Small intestine (tissue), 7 donors: ENCODE results near the gene CKS2. TPM values are rescaled to one million over a fixed set of nuclear protein-coding genes. Genes with fewer than 3 reads are reported as not detected.

Source experiments
- DNase-seq, 2 donors: peaks; one replicate each; pipeline versions ENCODE4 v3.0.0 to v3.0.0-alpha.2; 2013
- FAIRE-seq: peaks from 2 replicates; lab custom pipeline; 2012; peaks lifted over from hg19 to GRCh38; lab: Jason Lieb, UNC
- H3K27ac ChIP-seq, 3 donors: one replicate each; pipeline ENCODE4 v1.5.1; 2013; ENCODE audit warnings: low read length in 2 of 3, mild to moderate bottlenecking in 2 of 3, control low read depth in 1 of 3, inconsistent platforms in 1 of 3, low read depth in 1 of 3, moderate library complexity in 1 of 3
- H3K27me3 ChIP-seq, 3 donors: one replicate each; pipeline ENCODE4 v1.6.1; 2013; ENCODE audit warnings: low read length in 3 of 3, inconsistent platforms in 1 of 3; ENCODE audit not compliant: control insufficient read depth in 3 of 3, insufficient read depth in 3 of 3
- H3K36me3 ChIP-seq, 3 donors: one replicate each; pipeline ENCODE4 v1.6.1; 2013; ENCODE audit warnings: low read length in 3 of 3, inconsistent platforms in 1 of 3, low read depth in 1 of 3, mild to moderate bottlenecking in 1 of 3, moderate library complexity in 1 of 3; ENCODE audit not compliant: control insufficient read depth in 3 of 3, insufficient read depth in 2 of 3
- H3K4me1 ChIP-seq, 3 donors: one replicate each; pipeline ENCODE4 v1.6.1; 2013; ENCODE audit warnings: low read length in 2 of 3, inconsistent platforms in 1 of 3, low read depth in 1 of 3, mild to moderate bottlenecking in 1 of 3, moderate library complexity in 1 of 3; ENCODE audit not compliant: control insufficient read depth in 3 of 3, insufficient read depth in 2 of 3
- H3K4me3 ChIP-seq, 3 donors: one replicate each; pipeline ENCODE4 v1.5.1; 2013; ENCODE audit warnings: low read length in 3 of 3, control low read depth in 1 of 3, inconsistent platforms in 1 of 3, low read depth in 1 of 3, mild to moderate bottlenecking in 1 of 3, moderate library complexity in 1 of 3
- H3K9me3 ChIP-seq, 2 donors: one replicate each; pipeline ENCODE4 v1.6.1; 2013; ENCODE audit warnings: low read depth in 1 of 2, low read length in 1 of 2; ENCODE audit not compliant: control insufficient read depth in 2 of 2, insufficient read depth in 1 of 2
- WGBS, 3 donors: extraction: QIAGEN DNeasy Blood & Tissue Kit; methylation state at CpG; one replicate each; pipeline ENCODE4 v1.1.7; 2013; 5-methylcytosine and 5-hydroxymethylcytosine counted together
- polyA plus RNA-seq, 4 donors: library from polyadenylated mRNA; stranded (reverse) in 3 of 4; unstranded in 1 of 4; fragments of 200-250 nt in 3 of 4; fragments of 120-200 nt in 1 of 4; gene quantifications; one replicate each; pipeline versions ENCODE4 v1.2.1 to v1.2.3, GENCODE V29; 2013
- donor health status: healthy with polysubstance abuse.
- donor health status: control.
- donor health status: control.
- donor health status: Bipolar disorder and iron deficiency.
- donor health status: healthy.

The CKS2 gene
- polyA plus RNA-seq, 4 donors = 26.2 to 217 (median 77.1) TPM

GRCh38 chr9:89361816-89362646, 51.0 kb downstream of the CKS2 start:
- DNase-seq = no peak
- H3K36me3 ChIP-seq = peaks cover 16 to 66% (median 19%) of the 10 kb centered on the region in 3 donors
- H3K4me3 ChIP-seq = no peak overlapping the region
- no peak for FAIRE-seq
- H3K9me3 ChIP-seq = no peaks in the 10 kb centered on the region
- 90 to 91% (median 91%) methylated on average over 9 of the region's 9 CpGs for WGBS, 3 donors
- no peaks in the 10 kb centered on the region for H3K27me3 ChIP-seq
- H3K4me1 ChIP-seq = no peaks in the 10 kb centered on the region
- no peak overlapping the region for H3K27ac ChIP-seq

GRCh38 chr9:89362647-89363310, 51.8 kb downstream of the CKS2 start:
- DNase-seq (no peak), FAIRE-seq (no peak)
- Histone ChIP-seq H3K4me1 (no peaks in the 10 kb centered on the region), H3K36me3 (peaks cover 9 to 61% (median 15%) of the 10 kb centered on the region in 3 donors), H3K27me3 (no peaks in the 10 kb centered on the region), H3K27ac (no peak overlapping the region), H3K4me3 (no peak overlapping the region), H3K9me3 (no peaks in the 10 kb centered on the region)
- WGBS, 3 donors = 80 to 87% (median 82%) methylated on average over 10 of the region's 10 CpGs

DNA sequence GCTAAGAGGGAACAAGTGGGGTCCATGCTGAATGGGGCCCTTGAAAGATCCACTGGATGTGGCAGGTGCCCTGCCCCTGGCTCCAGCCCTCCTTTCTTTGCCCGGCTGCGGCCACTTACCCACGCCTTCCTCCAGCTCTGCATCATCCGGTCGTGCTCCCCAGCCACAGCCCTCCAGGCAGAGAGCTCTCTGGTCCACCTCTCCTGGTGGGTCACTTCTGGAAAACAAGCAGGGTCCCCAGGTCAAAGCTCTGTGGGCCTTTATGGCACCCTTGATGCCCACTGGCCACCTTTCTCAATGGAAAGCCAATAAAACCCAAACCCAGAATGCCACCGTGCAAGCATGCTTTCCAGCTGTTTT, 52.3 kb downstream of the CKS2 start:
- H3K9me3 ChIP-seq = no peaks in the 10 kb centered on the region
- no peaks in the 10 kb centered on the region for H3K27me3 ChIP-seq
- 86 to 94% (median 90%) methylated on average over 6 of the region's 6 CpGs for WGBS, 3 donors
- H3K4me1 ChIP-seq = no peaks in the 10 kb centered on the region
- H3K4me3 ChIP-seq = no peak overlapping the region
- H3K36me3 ChIP-seq = peaks cover 7 to 56% (median 13%) of the 10 kb centered on the region in 3 donors
- DNase-seq = no peak
- FAIRE-seq = no peak
- no peak overlapping the region for H3K27ac ChIP-seq

GRCh38 chr9:89363921-89364665, 53.1 kb downstream of the CKS2 start:
- Histone ChIP-seq H3K4me1 (no peaks in the 10 kb centered on the region), H3K36me3 (peaks cover 7 to 49% (median 9%) of the 10 kb centered on the region in 3 donors), H3K27ac (no peak overlapping the region), H3K9me3 (no peaks in the 10 kb centered on the region), H3K27me3 (no peaks in the 10 kb centered on the region), H3K4me3 (no peak overlapping the region)
- no peak for DNase-seq
- no peak for FAIRE-seq
- WGBS, 3 donors = 89 to 95% (median 90%) methylated on average over 9 of the region's 9 CpGs

- FAIRE-seq = no peak
These were observed 53.9 kb downstream of the CKS2 start for GRCh38 chr9:89364666-89365531.

GRCh38 chr9:89365532-89365912, 54.5 kb downstream of the CKS2 start:
- Histone ChIP-seq H3K36me3 (peaks cover 5 to 39% (median 6%) of the 10 kb centered on the region in 3 donors), H3K9me3 (no peaks in the 10 kb centered on the region), H3K4me1 (no peaks in the 10 kb centered on the region), H3K4me3 (no peak overlapping the region), H3K27me3 (no peaks in the 10 kb centered on the region), H3K27ac (no peak overlapping the region)
- WGBS, 3 donors = 54 to 77% (median 76%) methylated on average over 2 of the region's 2 CpGs
- FAIRE-seq = no peak
- no peak for DNase-seq

More at GRCh38 chr9:89364666-89365531, 53.9 kb downstream of the CKS2 start:
- Histone ChIP-seq H3K4me3 (no peak overlapping the region), H3K27me3 (no peaks in the 10 kb centered on the region), H3K4me1 (no peaks in the 10 kb centered on the region), H3K27ac (no peak overlapping the region), H3K36me3 (peaks cover 5 to 43% (median 9%) of the 10 kb centered on the region in 3 donors), H3K9me3 (no peaks in the 10 kb centered on the region)
- 82 to 90% (median 87%) methylated on average over 17 of the region's 17 CpGs for WGBS, 3 donors
- DNase-seq = no peak
